HCT116 (cell line): ENCODE results near the gene MMP17. TPM values are rescaled to one million over a fixed set of nuclear protein-coding genes. Genes with fewer than 3 reads are reported as not detected.
A peak's percentile ranks its signal among the peaks of the same experiment; 100 is the strongest.

Experiments used
- ATAC-seq: fragments of 200-7000 bp; cut with Tn5 transposase; 2 replicates; pipeline ENCODE4 v1.9.1; 2020; ENCODE audit warnings: mild to moderate bottlenecking, moderate library complexity
- BruUV-seq: library from RNA; stranded (reverse); fragments of 400-500 nt; replicated peaks from 2 replicates; lab custom pipeline; 2021; lab: Mats Ljungman, UMichigan
- CTCF ChIA-PET: fragments of 300-600 bp; sonication (Branson Sonifier 250); formaldehyde crosslinking; loops from one replicate; lab custom pipeline; 2021; ENCODE audit warnings: antibody characterized with exemption; lab: Charles Lee
- POLR2A ChIA-PET: fragments of 300-600, 350-600 bp; sonication (Branson Sonifier 250); formaldehyde crosslinking; loops from one replicate; lab custom pipeline; 2021; ENCODE audit warnings: antibody characterized with exemption; lab: Charles Lee
- RAD21 ChIA-PET, 2 experiments: fragments of 300-600 bp; sonication (Branson Sonifier 250); formaldehyde crosslinking; loops; one replicate each; lab custom pipeline; 2023; ENCODE audit warnings: low total read pairs in 2 of 2; ENCODE audit not compliant: uncharacterized antibody in 2 of 2, unreplicated experiment in 2 of 2, low non-redundant PET in 1 of 2; lab: Charles Lee
- DNase-seq: peaks from one replicate; pipeline ENCODE4 v3.0.0-alpha.2; 2010; ENCODE audit warnings: low read depth, low spot score
- H2AFZ ChIP-seq: fragments of 200-600 bp; shearing (Covaris generic), sonication (generic); 2 replicates; pipeline ENCODE4 v1.6.1; 2017; ENCODE audit warnings: low read depth, mixed run types, mixed read lengths, antibody characterized with exemption, low read length; ENCODE audit not compliant: poor library complexity, severe bottlenecking
- H3K27ac ChIP-seq: 2 replicates; pipeline ENCODE4 v1.5.1; 2012; ENCODE audit warnings: low read depth, low read length
- H3K27me3 ChIP-seq: fragments of 200-600 bp; sonication (generic); 2 replicates; pipeline ENCODE4 v1.6.1; 2016; ENCODE audit warnings: mixed run types, low read length, mixed read lengths; ENCODE audit not compliant: insufficient read depth
- H3K36me3 ChIP-seq, 2 experiments: fragments of 200-500 bp in 1 of 2; fragments of 200-600 bp in 1 of 2; sonication (Bioruptor generic) in 1 of 2; sonication (generic) in 1 of 2; 2 replicates each; pipeline versions ENCODE4 v1.5.1 to v1.6.1; 2014 to 2016; ENCODE audit warnings: low read length in 2 of 2, inconsistent platforms in 1 of 2, mixed read lengths in 1 of 2, mixed run types in 1 of 2; ENCODE audit not compliant: insufficient read depth in 2 of 2, control insufficient read depth in 1 of 2
- H3K4me1 ChIP-seq, 2 experiments: fragments of 200-600 bp in 1 of 2; sonication (generic) in 1 of 2; 2 replicates each; pipeline versions ENCODE4 v1.5.1 to v1.6.1; 2012 to 2017; ENCODE audit warnings: low read length in 2 of 2, inconsistent platforms in 1 of 2, mild to moderate bottlenecking in 1 of 2, mixed read lengths in 1 of 2, mixed run types in 1 of 2, moderate library complexity in 1 of 2; ENCODE audit not compliant: insufficient read depth in 2 of 2, control insufficient read depth in 1 of 2
- H3K4me2 ChIP-seq: fragments of 200-600 bp; sonication (generic); 2 replicates; pipeline ENCODE4 v1.6.1; 2017; ENCODE audit warnings: mixed run types, low read length, mixed read lengths
- H3K4me3 ChIP-seq, 2 experiments: fragments of 200-600 bp in 1 of 2; sonication (generic) in 1 of 2; replicated peaks in 1 of 2; 2 replicates each; pipeline ENCODE4 v1.5.1; 2011 to 2016; ENCODE audit warnings: low read length in 2 of 2, control low read depth in 1 of 2, low read depth in 1 of 2, mild to moderate bottlenecking in 1 of 2, mixed read lengths in 1 of 2, mixed run types in 1 of 2
- H3K79me2 ChIP-seq: fragments of 200-600 bp; sonication (generic); 2 replicates; pipeline ENCODE4 v1.6.1; 2017; ENCODE audit warnings: mild to moderate bottlenecking, mixed run types, low read length, moderate library complexity, mixed read lengths; ENCODE audit not compliant: insufficient read depth
- H3K9ac ChIP-seq: fragments of 200-600 bp; sonication (generic); 2 replicates; pipeline ENCODE4 v1.6.1; 2016; ENCODE audit warnings: low read length, mixed read lengths
- H3K9me2 ChIP-seq: fragments of 200-600 bp; sonication (generic), shearing (Covaris generic); 2 replicates; pipeline ENCODE4 v1.6.1; 2017; ENCODE audit warnings: mixed run types, mild to moderate bottlenecking, moderate library complexity; ENCODE audit not compliant: insufficient read depth
- H3K9me3 ChIP-seq, 2 experiments: fragments of 200-500 bp in 1 of 2; fragments of 200-600 bp in 1 of 2; sonication (Bioruptor generic) in 1 of 2; sonication (generic) in 1 of 2; 2 replicates each; pipeline ENCODE4 v1.6.1; 2014 to 2017; ENCODE audit warnings: low read length in 2 of 2, mixed read lengths in 2 of 2, inconsistent platforms in 1 of 2, low read depth in 1 of 2, mild to moderate bottlenecking in 1 of 2, mixed run types in 1 of 2, moderate library complexity in 1 of 2; ENCODE audit not compliant: control insufficient read depth in 1 of 2, insufficient read depth in 1 of 2
- H4K20me1 ChIP-seq: fragments of 200-600 bp; sonication (generic), shearing (Covaris generic); 2 replicates; pipeline ENCODE4 v1.6.1; 2017; ENCODE audit warnings: mixed run types, mild to moderate bottlenecking, moderate library complexity; ENCODE audit not compliant: insufficient read depth
- CBX3 ChIP-seq: IDR thresholded peaks from 2 replicates; pipeline ENCODE4 v1.6.1; 2012; ENCODE audit warnings: low read depth
- CEBPB ChIP-seq: IDR thresholded peaks from 2 replicates; pipeline ENCODE4 v1.6.1; 2012; ENCODE audit warnings: low read depth
- EGR1 ChIP-seq: IDR thresholded peaks from 2 replicates; pipeline ENCODE4 v1.6.1; 2012; ENCODE audit warnings: low read depth
- EZH2 ChIP-seq: fragments of 200-600 bp; sonication (generic); IDR thresholded peaks from 2 replicates; pipeline ENCODE4 v1.6.1; 2017; ENCODE audit warnings: antibody characterized with exemption, mixed run types
- JUND ChIP-seq: IDR thresholded peaks from 2 replicates; pipeline ENCODE4 v1.6.1; 2012
- POLR2A ChIP-seq: IDR thresholded peaks from 2 replicates; pipeline ENCODE4 v1.7.0; 2011; ENCODE audit warnings: borderline replicate concordance; ENCODE audit not compliant: insufficient read depth, insufficient read length; ENCODE audit errors: extremely low read depth
- POLR2AphosphoS5 ChIP-seq: IDR thresholded peaks from 2 replicates; pipeline ENCODE4 v1.6.1; 2011; ENCODE audit warnings: mild to moderate bottlenecking, low read depth, low read length, moderate library complexity
- RAD21 ChIP-seq: IDR thresholded peaks from 2 replicates; pipeline ENCODE4 v1.6.1; 2012; ENCODE audit warnings: low read depth, mild to moderate bottlenecking
- SIN3A ChIP-seq: IDR thresholded peaks from 2 replicates; pipeline ENCODE4 v1.6.1; 2012; ENCODE audit warnings: low read depth
- SP1 ChIP-seq: IDR thresholded peaks from 2 replicates; pipeline ENCODE4 v1.6.1; 2012; ENCODE audit warnings: low read depth
- TCF7L2 ChIP-seq: IDR thresholded peaks from 2 replicates; pipeline ENCODE4 v1.7.0; 2011; ENCODE audit warnings: borderline replicate concordance, inconsistent platforms; ENCODE audit not compliant: insufficient read depth, insufficient read length; ENCODE audit errors: extremely low read depth
- YY1 ChIP-seq: IDR thresholded peaks from 2 replicates; pipeline ENCODE4 v1.6.1; 2011; ENCODE audit warnings: low read length, low read depth, moderate library complexity, mild to moderate bottlenecking; ENCODE audit not compliant: insufficient replicate concordance; ENCODE audit errors: extremely low read depth
- ZFX ChIP-seq: fragments of 450-650 bp; IDR thresholded peaks from 2 replicates; pipeline ENCODE4 v1.6.1; 2017
- intact Hi-C: fragments of 100-400 bp; cut with micrococcal nuclease; formaldehyde crosslinking; loops from 2 replicates; pipeline ENCODE4 v1.10.0; 2022
- total RNA-seq: library from RNA; stranded (reverse); gene quantifications from one replicate; pipeline ENCODE4 v1.2.1, GENCODE V29; 2021; ENCODE audit not compliant: unreplicated experiment
- TF ChIP-seq, protein P1 (sequence below): IDR thresholded peaks from 2 replicates; pipeline ENCODE4 v1.6.1; 2012
- TF ChIP-seq, protein P2 (sequence below): IDR thresholded peaks from 2 replicates; pipeline ENCODE4 v1.6.1; 2012; ENCODE audit warnings: low read depth

Gene MMP17
- total RNA-seq, 1 experiment from 2014 or later = 14.3 TPM

- Histone ChIP-seq H3K4me1 (peaks cover 25 to 34% of the 10 kb centered on the region in 2 experiments), H3K9me3 (no peaks in the 10 kb centered on the region), H3K4me3 (no peak overlapping the region), H2AFZ (no peak overlapping the region), H3K27ac (no peak overlapping the region), H3K4me2 (peak overlapping the region; percentile 65), H3K9me2 (no peaks in the 10 kb centered on the region), H3K9ac (no peak overlapping the region)
- ChIA-PET POLR2A (interaction anchor here (0.6 to 0.9 kb wide), 2 partner anchors 11 to 64 kb away, joined by 3 to 4 read pairs; no protein-coding TSS in a partner anchor), CTCF (interaction anchor here (0.7 kb wide), 1 partner anchor 13 kb away, joined by 3 read pairs; no protein-coding TSS in a partner anchor), RAD21 (interaction anchor here in 1 of 2 experiments (0.7 kb wide), 1 partner anchor 410 kb away, joined by 7 read pairs; no protein-coding TSS in a partner anchor)
- BruUV-seq = no TSS peak
- intact Hi-C loops = loop anchor here (5.0 kb wide), 1 partner anchor 83 kb away; the partner anchor contains the start of gene EP400
- ATAC-seq = no peak
- no peak for DNase-seq
- TF ChIP-seq SIN3A (no peak), POLR2A (no peak), YY1 (no peak), EGR1 (no peak)
- TF ChIP-seq, protein P1, sequence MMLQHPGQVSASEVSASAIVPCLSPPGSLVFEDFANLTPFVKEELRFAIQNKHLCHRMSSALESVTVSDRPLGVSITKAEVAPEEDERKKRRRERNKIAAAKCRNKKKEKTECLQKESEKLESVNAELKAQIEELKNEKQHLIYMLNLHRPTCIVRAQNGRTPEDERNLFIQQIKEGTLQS = no peak
- TF ChIP-seq, all 23 proteins: peak for 0
- no peaks in the 10 kb centered on the region for H3K27me3 ChIP-seq
- H3K36me3 ChIP-seq = no peaks in the 10 kb centered on the region
- no peaks in the 10 kb centered on the region for H4K20me1 ChIP-seq
- no peaks in the 10 kb centered on the region for H3K79me2 ChIP-seq
Observed at GRCh38 chr12:131864469-131864868, 36.3 kb downstream of the MMP17 start.

- DNase-seq (peak; percentile 72), ATAC-seq (peak; percentile 87)
- ChIA-PET POLR2A (interaction anchor here (0.9 kb wide), 1 partner anchor 63 kb away, joined by 3 read pairs; no protein-coding TSS in a partner anchor), RAD21 (no interaction called here), CTCF (interaction anchor here (0.6 to 0.7 kb wide), 2 partner anchors 14 to 216 kb away, joined by 3 to 5 read pairs; no protein-coding TSS in a partner anchor)
- intact Hi-C loops = no loop called here
- Histone ChIP-seq H3K9ac (no peak overlapping the region), H3K9me3 (no peaks in the 10 kb centered on the region), H3K27ac (no peak overlapping the region), H3K9me2 (no peaks in the 10 kb centered on the region), H3K4me1 (peaks cover 26 to 39% of the 10 kb centered on the region in 2 experiments), H3K79me2 (no peaks in the 10 kb centered on the region), H3K36me3 (no peaks in the 10 kb centered on the region), H3K4me2 (peak overlapping the region; percentile 65), H3K27me3 (no peaks in the 10 kb centered on the region), H3K4me3 (peak overlapping the region in 1 of 2 experiments; percentile 16; a peak in 1 of 4 replicates), H4K20me1 (no peaks in the 10 kb centered on the region), H2AFZ (peak overlapping the region; percentile 57)
- no TSS peak for BruUV-seq
- TF ChIP-seq ZFX (no peak), CEBPB (no peak), POLR2AphosphoS5 (peak; percentile 44), SP1 (peak; percentile 64), EZH2 (no peak), RAD21 (0 out of 2 replicates have a peak, but pooled peaks have one; percentile 2), TCF7L2 (no peak), CBX3 (peak; percentile 90), EGR1 (no peak), JUND (peak; percentile 90)
- TF ChIP-seq, protein P2, sequence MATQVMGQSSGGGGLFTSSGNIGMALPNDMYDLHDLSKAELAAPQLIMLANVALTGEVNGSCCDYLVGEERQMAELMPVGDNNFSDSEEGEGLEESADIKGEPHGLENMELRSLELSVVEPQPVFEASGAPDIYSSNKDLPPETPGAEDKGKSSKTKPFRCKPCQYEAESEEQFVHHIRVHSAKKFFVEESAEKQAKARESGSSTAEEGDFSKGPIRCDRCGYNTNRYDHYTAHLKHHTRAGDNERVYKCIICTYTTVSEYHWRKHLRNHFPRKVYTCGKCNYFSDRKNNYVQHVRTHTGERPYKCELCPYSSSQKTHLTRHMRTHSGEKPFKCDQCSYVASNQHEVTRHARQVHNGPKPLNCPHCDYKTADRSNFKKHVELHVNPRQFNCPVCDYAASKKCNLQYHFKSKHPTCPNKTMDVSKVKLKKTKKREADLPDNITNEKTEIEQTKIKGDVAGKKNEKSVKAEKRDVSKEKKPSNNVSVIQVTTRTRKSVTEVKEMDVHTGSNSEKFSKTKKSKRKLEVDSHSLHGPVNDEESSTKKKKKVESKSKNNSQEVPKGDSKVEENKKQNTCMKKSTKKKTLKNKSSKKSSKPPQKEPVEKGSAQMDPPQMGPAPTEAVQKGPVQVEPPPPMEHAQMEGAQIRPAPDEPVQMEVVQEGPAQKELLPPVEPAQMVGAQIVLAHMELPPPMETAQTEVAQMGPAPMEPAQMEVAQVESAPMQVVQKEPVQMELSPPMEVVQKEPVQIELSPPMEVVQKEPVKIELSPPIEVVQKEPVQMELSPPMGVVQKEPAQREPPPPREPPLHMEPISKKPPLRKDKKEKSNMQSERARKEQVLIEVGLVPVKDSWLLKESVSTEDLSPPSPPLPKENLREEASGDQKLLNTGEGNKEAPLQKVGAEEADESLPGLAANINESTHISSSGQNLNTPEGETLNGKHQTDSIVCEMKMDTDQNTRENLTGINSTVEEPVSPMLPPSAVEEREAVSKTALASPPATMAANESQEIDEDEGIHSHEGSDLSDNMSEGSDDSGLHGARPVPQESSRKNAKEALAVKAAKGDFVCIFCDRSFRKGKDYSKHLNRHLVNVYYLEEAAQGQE = no peak
- TF ChIP-seq, protein P1 = no peak
Observed at GRCh38 chr12:131865180-131865875, 37.1 kb downstream of the MMP17 start.
